Left ventricle myocardium inferior (tissue), 1 donor: Measurements from ENCODE around the gene SPAG6. TPM values are rescaled to one million over a fixed set of nuclear protein-coding genes. Genes with fewer than 3 reads are reported as not detected.

ENCODE experiments used
- DNase-seq: peaks from one replicate; pipeline ENCODE4 v3.0.0-alpha.2; 2020
- H3K27ac ChIP-seq: fragments of 200-600 bp; replicated peaks from 2 replicates; pipeline ENCODE4 v1.8.0; 2021
- H3K27me3 ChIP-seq: fragments of 200-600 bp; 2 replicates; pipeline ENCODE4 v1.8.0; 2021; ENCODE audit warnings: low read depth
- H3K36me3 ChIP-seq: fragments of 200-600 bp; 2 replicates; pipeline ENCODE4 v1.8.0; 2021
- H3K4me1 ChIP-seq: fragments of 200-600 bp; 2 replicates; pipeline ENCODE4 v1.8.0; 2021
- H3K4me3 ChIP-seq: fragments of 200-600 bp; 2 replicates; pipeline ENCODE4 v1.8.0; 2021; ENCODE audit warnings: mild to moderate bottlenecking, moderate library complexity
- H3K9me3 ChIP-seq: fragments of 200-600 bp; replicated peaks from 2 replicates; pipeline ENCODE4 v1.8.0; 2021
- CTCF ChIP-seq: fragments of 200-600 bp; IDR thresholded peaks from 2 replicates; pipeline ENCODE4 v1.8.0; 2021; ENCODE audit warnings: antibody characterized with exemption, mild to moderate bottlenecking, borderline replicate concordance
- intact Hi-C: fragments of 100-400 bp; cut with micrococcal nuclease; formaldehyde crosslinking; loops from one replicate; pipeline ENCODE4 v1.11.0; 2022
- total RNA-seq: library from RNA; stranded (reverse); fragmentation: NEBNext Ultra II Directional; extraction: Animal tissue kit (Norgen Biotek cat#: 25700); gene quantifications from one replicate; pipeline ENCODE4 v1.2.1, GENCODE V29; 2021
- donor health status: DM: no; HTN: yes; CAD: no; lungs with severe emphysema.

SPAG6 gene
- total RNA-seq, 1 donor from 2014 or later = not detected

DNA sequence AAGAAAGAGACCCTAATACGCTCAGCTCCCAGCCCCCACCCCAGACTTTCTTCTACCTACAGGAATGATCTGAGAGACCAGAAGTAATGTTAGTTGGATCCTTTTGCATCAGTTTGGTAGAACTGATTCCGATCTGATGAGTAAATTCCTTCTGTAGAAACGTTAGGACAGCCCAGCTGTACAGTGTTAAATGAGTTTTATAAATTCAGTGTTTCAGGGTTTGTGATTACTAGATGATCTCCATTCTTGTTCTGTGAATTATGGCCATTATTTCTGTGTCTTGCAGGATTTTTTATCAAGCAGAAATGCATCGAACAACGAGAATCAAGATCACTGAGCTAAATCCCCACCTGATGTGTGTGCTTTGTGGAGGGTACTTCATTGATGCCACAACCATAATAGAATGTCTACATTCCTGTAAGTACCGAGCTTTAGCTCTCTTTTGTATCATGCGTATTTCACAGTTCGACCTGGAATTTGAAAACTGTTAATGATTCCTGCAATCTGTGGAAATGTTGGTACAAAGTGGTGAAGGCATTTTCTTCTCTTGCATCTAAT, 19.1 kb upstream of the SPAG6 start:
- Histone ChIP-seq H3K4me3 (peak overlapping the region; percentile 74), H3K27me3 (peaks cover 26% of the 10 kb centered on the region), H3K4me1 (peaks cover 46% of the 10 kb centered on the region), H3K9me3 (no peaks in the 10 kb centered on the region), H3K36me3 (peaks cover 41% of the 10 kb centered on the region), H3K27ac (peak overlapping the region; percentile 73)
- intact Hi-C loops = no loop called here
- no peak for TF ChIP-seq CTCF
- no peak for DNase-seq

- no peak for DNase-seq
- H3K36me3 ChIP-seq = peaks cover 41% of the 10 kb centered on the region
- H3K27ac ChIP-seq = no peak overlapping the region
- no peak for TF ChIP-seq CTCF
- H3K9me3 ChIP-seq = no peaks in the 10 kb centered on the region
- no peak overlapping the region for H3K4me3 ChIP-seq
- H3K4me1 ChIP-seq = peaks cover 25% of the 10 kb centered on the region
- intact Hi-C loops = no loop called here
- peaks cover 14% of the 10 kb centered on the region for H3K27me3 ChIP-seq
Measured at GRCh38 chr10:22329150-22329549, 16.1 kb upstream of the SPAG6 start.

- no peak for TF ChIP-seq CTCF
- Histone ChIP-seq H3K4me3 (no peak overlapping the region), H3K27ac (no peak overlapping the region), H3K9me3 (no peaks in the 10 kb centered on the region), H3K36me3 (peaks cover 31% of the 10 kb centered on the region), H3K27me3 (peaks cover 41% of the 10 kb centered on the region), H3K4me1 (peaks cover 32% of the 10 kb centered on the region)
- intact Hi-C loops = no loop called here
- no peak for DNase-seq
Measured at GRCh38 chr10:22332116-22332692, 13.1 kb upstream of the SPAG6 start.

- Histone ChIP-seq H3K27ac (no peak overlapping the region), H3K9me3 (no peaks in the 10 kb centered on the region), H3K27me3 (peaks cover 53% of the 10 kb centered on the region), H3K4me1 (peaks cover 32% of the 10 kb centered on the region), H3K36me3 (peaks cover 19% of the 10 kb centered on the region), H3K4me3 (no peak overlapping the region)
- no peak for TF ChIP-seq CTCF
- DNase-seq = no peak
- intact Hi-C loops = no loop called here
Measured at GRCh38 chr10:22333167-22333974, 11.9 kb upstream of the SPAG6 start.

DNA sequence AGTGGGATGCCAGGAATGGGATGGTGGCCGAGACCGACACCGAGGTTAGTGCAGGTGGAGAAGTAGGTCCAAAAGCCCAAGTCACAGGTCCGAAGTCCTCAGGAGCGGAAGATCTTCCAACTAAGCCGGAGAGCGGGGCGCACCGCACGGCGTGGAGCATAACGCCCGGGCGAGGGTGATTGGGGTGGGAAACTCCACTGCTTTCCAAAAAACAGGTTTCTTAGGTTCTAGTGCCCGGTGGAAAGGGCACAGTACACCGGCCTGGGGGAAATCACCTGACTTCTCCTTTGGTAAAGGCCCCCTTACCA, 11.4 kb upstream of the SPAG6 start:
- H3K9me3 ChIP-seq = no peaks in the 10 kb centered on the region
- H3K4me3 ChIP-seq = peak overlapping the region; percentile 65
- no peak overlapping the region for H3K27ac ChIP-seq
- TF ChIP-seq CTCF = no peak
- H3K27me3 ChIP-seq = peaks cover 59% of the 10 kb centered on the region
- H3K4me1 ChIP-seq = peaks cover 32% of the 10 kb centered on the region
- peaks cover 14% of the 10 kb centered on the region for H3K36me3 ChIP-seq
- intact Hi-C loops = no loop called here
- no peak for DNase-seq
